Prostate gland (tissue), 2 donors: ENCODE results near the gene PCDHA1.

Experiments
- POLR2A ChIP-seq: fragments of 450-650 bp; IDR thresholded peaks from one replicate; pipeline ENCODE4 v1.6.1; 2016; ENCODE audit warnings: antibody characterized with exemption, mild to moderate bottlenecking
- POLR2AphosphoS5 ChIP-seq: sonication (generic); formaldehyde crosslinking; IDR thresholded peaks from one replicate; pipeline ENCODE4 v1.6.1; 2017; ENCODE audit warnings: antibody characterized with exemption
- TF ChIP-seq, protein P1 (sequence below), 4 experiments: fragments of 200-600 bp in 2 of 4; fragments of 450-650 bp in 2 of 4; sonication (generic) in 2 of 4; IDR thresholded peaks; 1 replicate in 3 of 4; 2 replicates in 1 of 4; pipeline ENCODE4 v1.5.1; 2016 to 2019; ENCODE audit warnings: antibody characterized with exemption in 4 of 4, mild to moderate bottlenecking in 2 of 4, moderate library complexity in 2 of 4

GRCh38 chr5:141002605-141002965 lies 216.6 kb downstream of the PCDHA1 start:
- TF ChIP-seq, protein P1, sequence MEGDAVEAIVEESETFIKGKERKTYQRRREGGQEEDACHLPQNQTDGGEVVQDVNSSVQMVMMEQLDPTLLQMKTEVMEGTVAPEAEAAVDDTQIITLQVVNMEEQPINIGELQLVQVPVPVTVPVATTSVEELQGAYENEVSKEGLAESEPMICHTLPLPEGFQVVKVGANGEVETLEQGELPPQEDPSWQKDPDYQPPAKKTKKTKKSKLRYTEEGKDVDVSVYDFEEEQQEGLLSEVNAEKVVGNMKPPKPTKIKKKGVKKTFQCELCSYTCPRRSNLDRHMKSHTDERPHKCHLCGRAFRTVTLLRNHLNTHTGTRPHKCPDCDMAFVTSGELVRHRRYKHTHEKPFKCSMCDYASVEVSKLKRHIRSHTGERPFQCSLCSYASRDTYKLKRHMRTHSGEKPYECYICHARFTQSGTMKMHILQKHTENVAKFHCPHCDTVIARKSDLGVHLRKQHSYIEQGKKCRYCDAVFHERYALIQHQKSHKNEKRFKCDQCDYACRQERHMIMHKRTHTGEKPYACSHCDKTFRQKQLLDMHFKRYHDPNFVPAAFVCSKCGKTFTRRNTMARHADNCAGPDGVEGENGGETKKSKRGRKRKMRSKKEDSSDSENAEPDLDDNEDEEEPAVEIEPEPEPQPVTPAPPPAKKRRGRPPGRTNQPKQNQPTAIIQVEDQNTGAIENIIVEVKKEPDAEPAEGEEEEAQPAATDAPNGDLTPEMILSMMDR (IDR thresholded peaks at IDR 0.05) = no peak
- no peak for TF ChIP-seq POLR2A
- TF ChIP-seq POLR2AphosphoS5 = no peak
